H1 (cell line): Measurements from ENCODE around the gene GABRG3. TPM values are rescaled to one million over a fixed set of nuclear protein-coding genes. Genes with fewer than 3 reads are reported as not detected.

ENCODE experiments used
- CTCF ChIA-PET: fragments of 300-600 bp; sonication (Branson Sonifier 250); formaldehyde crosslinking; loops from one replicate; lab custom pipeline; 2021; ENCODE audit not compliant: partially characterized antibody; lab: Charles Lee
- POLR2A ChIA-PET: fragments of 300-600 bp; sonication (Branson Sonifier 250); formaldehyde crosslinking; loops from one replicate; lab custom pipeline; 2021; ENCODE audit warnings: inconsistent platforms; ENCODE audit not compliant: partially characterized antibody; lab: Charles Lee
- DNase-seq, 2 experiments: peaks; one replicate each; pipeline versions ENCODE4 v3.0.0 to v3.0.0-alpha.2; 2010 to 2022; ENCODE audit warnings: low spot score in 2 of 2, low read depth in 1 of 2, mixed read lengths in 1 of 2
- FAIRE-seq: peaks from 2 replicates; lab custom pipeline; 2011; peaks lifted over from hg19 to GRCh38; lab: Jason Lieb, UNC
- H2AFZ ChIP-seq: 2 replicates; pipeline ENCODE4 v1.8.1; 2012; ENCODE audit warnings: low read length, inconsistent platforms
- H2AK5ac ChIP-seq: 2 replicates; pipeline ENCODE4 v1.6.1; 2013; ENCODE audit warnings: low read depth, low read length
- H2BK120ac ChIP-seq: replicated peaks from 2 replicates; pipeline ENCODE3; 2013; ENCODE audit warnings: low read depth, low read length, inconsistent platforms
- H2BK12ac ChIP-seq: 2 replicates; pipeline ENCODE4 v1.6.1; 2013; ENCODE audit warnings: low read depth, low read length
- H2BK15ac ChIP-seq: 2 replicates; pipeline ENCODE4 v1.6.1; 2013; ENCODE audit warnings: low read length
- H2BK20ac ChIP-seq: 2 replicates; pipeline ENCODE4 v1.6.1; 2013; ENCODE audit warnings: low read length
- H2BK5ac ChIP-seq: 2 replicates; pipeline ENCODE4 v1.6.1; 2013; ENCODE audit warnings: low read depth, low read length
- H3K14ac ChIP-seq: 2 replicates; pipeline ENCODE4 v1.6.1; 2013; ENCODE audit warnings: inconsistent platforms; ENCODE audit not compliant: insufficient read length
- H3K18ac ChIP-seq: 2 replicates; pipeline ENCODE4 v1.6.1; 2013; ENCODE audit warnings: low read length; ENCODE audit errors: extremely low read depth
- H3K23ac ChIP-seq: 2 replicates; pipeline ENCODE4 v1.6.1; 2013; ENCODE audit warnings: inconsistent platforms; ENCODE audit not compliant: insufficient read length
- H3K23me2 ChIP-seq: 2 replicates; pipeline ENCODE4 v1.6.1; 2013; ENCODE audit warnings: low read depth, low read length
- H3K27ac ChIP-seq: 2 replicates; pipeline ENCODE4 v1.6.1; 2011; ENCODE audit warnings: low read depth, low read length, inconsistent platforms
- H3K27me3 ChIP-seq, 4 experiments: replicated peaks in 1 of 4; 1 replicate in 1 of 4; 2 replicates in 3 of 4; pipeline versions ENCODE4 v1.6.1 to v1.8.1; 2011 to 2013; ENCODE audit warnings: low read length in 3 of 4, mild to moderate bottlenecking in 3 of 4, inconsistent platforms in 2 of 4, mixed read lengths in 2 of 4, moderate library complexity in 1 of 4; ENCODE audit not compliant: control insufficient read depth in 3 of 4, insufficient read depth in 3 of 4; ENCODE audit errors: extremely low read depth in 1 of 4
- H3K36me3 ChIP-seq, 4 experiments: 2 replicates each; pipeline versions ENCODE4 v1.6.1 to v1.8.1; 2011 to 2013; ENCODE audit warnings: mild to moderate bottlenecking in 4 of 4, low read length in 3 of 4, moderate library complexity in 2 of 4, control low read depth in 1 of 4, inconsistent platforms in 1 of 4; ENCODE audit not compliant: insufficient read depth in 4 of 4, control insufficient read depth in 2 of 4
- H3K4ac ChIP-seq: replicated peaks from 2 replicates; pipeline ENCODE3; 2013; ENCODE audit warnings: low read length, low read depth, mixed read lengths, inconsistent platforms; ENCODE audit not compliant: insufficient read length
- H3K4me1 ChIP-seq, 4 experiments: replicated peaks in 1 of 4; 1 replicate in 1 of 4; 2 replicates in 3 of 4; pipeline versions ENCODE4 v1.6.1 to v1.8.1; 2011 to 2013; ENCODE audit warnings: low read length in 3 of 4, inconsistent platforms in 2 of 4, mixed read lengths in 1 of 4; ENCODE audit not compliant: insufficient read depth in 4 of 4, control insufficient read depth in 3 of 4
- H3K4me2 ChIP-seq, 2 experiments: 2 replicates each; pipeline versions ENCODE4 v1.6.1 to v1.8.1; 2011 to 2013; ENCODE audit warnings: low read depth in 2 of 2, low read length in 2 of 2, control low read depth in 1 of 2, inconsistent platforms in 1 of 2, mild to moderate bottlenecking in 1 of 2; ENCODE audit not compliant: insufficient read depth in 1 of 2
- H3K4me3 ChIP-seq, 4 experiments: fragments of 200-600, 300-600 bp in 1 of 4; sonication (generic), shearing (Covaris generic), sonication (Bioruptor Twin) in 1 of 4; 2 replicates each; pipeline versions ENCODE4 v1.5.1 to v1.8.1; 2011 to 2016; ENCODE audit warnings: low read length in 4 of 4, low read depth in 3 of 4, control low read depth in 2 of 4, inconsistent platforms in 2 of 4, mild to moderate bottlenecking in 2 of 4, mixed read lengths in 1 of 4, moderate library complexity in 1 of 4; ENCODE audit not compliant: insufficient read depth in 2 of 4; ENCODE audit errors: extremely low read depth in 1 of 4
- H3K56ac ChIP-seq: replicated peaks from 2 replicates; pipeline ENCODE3; 2013; ENCODE audit warnings: low read depth, mild to moderate bottlenecking, mixed read lengths, low read length, inconsistent platforms; ENCODE audit not compliant: insufficient read length
- H3K79me1 ChIP-seq: 2 replicates; pipeline ENCODE4 v1.6.1; 2013; ENCODE audit warnings: low read depth, low read length, control low read depth
- H3K79me2 ChIP-seq, 2 experiments: 2 replicates each; pipeline versions ENCODE4 v1.6.1 to v1.8.1; 2012 to 2013; ENCODE audit warnings: low read length in 2 of 2, mild to moderate bottlenecking in 2 of 2, inconsistent platforms in 1 of 2; ENCODE audit not compliant: insufficient read depth in 2 of 2, control insufficient read depth in 1 of 2
- H3K9ac ChIP-seq, 4 experiments: replicated peaks in 1 of 4; 1 replicate in 1 of 4; 2 replicates in 3 of 4; pipeline versions ENCODE4 v1.6.1 to v1.8.1; 2011 to 2013; ENCODE audit warnings: low read depth in 3 of 4, low read length in 3 of 4, control low read depth in 2 of 4, mild to moderate bottlenecking in 2 of 4, moderate library complexity in 2 of 4, inconsistent platforms in 1 of 4; ENCODE audit errors: extremely low read depth in 1 of 4
- H3K9me3 ChIP-seq, 2 experiments: 2 replicates each; pipeline versions ENCODE4 v1.6.1 to v1.8.1; 2012 to 2013; ENCODE audit warnings: mild to moderate bottlenecking in 2 of 2, moderate library complexity in 2 of 2, control low read depth in 1 of 2, inconsistent platforms in 1 of 2, low read depth in 1 of 2, low read length in 1 of 2, mixed read lengths in 1 of 2; ENCODE audit not compliant: insufficient read depth in 2 of 2
- H4K20me1 ChIP-seq, 2 experiments: replicated peaks in 1 of 2; 2 replicates each; pipeline versions ENCODE3 to v1.8.1; 2011 to 2013; ENCODE audit warnings: inconsistent platforms in 2 of 2, low read length in 2 of 2, mild to moderate bottlenecking in 1 of 2; ENCODE audit not compliant: insufficient read depth in 2 of 2, control insufficient read depth in 1 of 2
- H4K5ac ChIP-seq: 2 replicates; pipeline ENCODE4 v1.6.1; 2013; ENCODE audit warnings: low read length, low read depth, mixed read lengths, inconsistent platforms; ENCODE audit not compliant: insufficient read length
- H4K8ac ChIP-seq: 2 replicates; pipeline ENCODE4 v1.8.0; 2013; ENCODE audit warnings: mild to moderate bottlenecking, moderate library complexity, low read length, inconsistent platforms; ENCODE audit not compliant: insufficient read depth; ENCODE audit errors: extremely low read depth
- H4K91ac ChIP-seq: replicated peaks from 2 replicates; pipeline ENCODE3; 2013; ENCODE audit warnings: low read length, mixed read lengths, inconsistent platforms; ENCODE audit not compliant: insufficient read length
- BACH1 ChIP-seq: IDR thresholded peaks from 2 replicates; pipeline ENCODE4 v1.6.1; 2012; ENCODE audit warnings: low read length, improper control_type of control experiment
- CHD2 ChIP-seq: IDR thresholded peaks from 2 replicates; pipeline ENCODE4 v1.6.1; 2012; ENCODE audit warnings: low read length, improper control_type of control experiment
- EGR1 ChIP-seq: IDR thresholded peaks from 2 replicates; pipeline ENCODE4 v1.6.1; 2011; ENCODE audit warnings: low read depth, low read length, borderline replicate concordance
- GABPA ChIP-seq: IDR thresholded peaks from 2 replicates; pipeline ENCODE4 v1.6.1; 2011; ENCODE audit warnings: mild to moderate bottlenecking, low read length, moderate library complexity, borderline replicate concordance; ENCODE audit not compliant: insufficient read depth
- JUND ChIP-seq: IDR thresholded peaks from 2 replicates; pipeline ENCODE4 v1.6.1; 2011; ENCODE audit warnings: mild to moderate bottlenecking, improper control_type of control experiment, low read length
- NRF1 ChIP-seq: IDR thresholded peaks from 2 replicates; pipeline ENCODE4 v1.6.1; 2011; ENCODE audit warnings: mild to moderate bottlenecking, low read depth, low read length, improper control_type of control experiment
- PHF8 ChIP-seq: fragments of 200-600 bp; sonication (generic); conservative IDR thresholded peaks from 2 replicates; pipeline ENCODE4 v1.7.1; 2012; ENCODE audit warnings: low read depth, mild to moderate bottlenecking, inconsistent platforms, low read length, moderate library complexity
- SIN3A ChIP-seq, 2 experiments: IDR thresholded peaks in 1 of 2; conservative IDR thresholded peaks in 1 of 2; 2 replicates each; pipeline ENCODE4 v1.6.1; 2011 to 2012; ENCODE audit warnings: low read length in 2 of 2, improper control_type of control experiment in 1 of 2, low read depth in 1 of 2, mild to moderate bottlenecking in 1 of 2
- SIX5 ChIP-seq: IDR thresholded peaks from 2 replicates; pipeline ENCODE4 v1.6.1; 2011; ENCODE audit warnings: mild to moderate bottlenecking, low read depth, low read length
- SP2 ChIP-seq: IDR thresholded peaks from 2 replicates; pipeline ENCODE4 v1.6.1; 2012; ENCODE audit warnings: mild to moderate bottlenecking, low read length, inconsistent platforms
- SRF ChIP-seq: IDR thresholded peaks from 2 replicates; pipeline ENCODE4 v1.6.1; 2011; ENCODE audit warnings: mild to moderate bottlenecking, low read depth, low read length, moderate library complexity
- TCF12 ChIP-seq: IDR thresholded peaks from 2 replicates; pipeline ENCODE4 v1.6.1; 2011; ENCODE audit warnings: low read depth, mild to moderate bottlenecking, low read length
- TEAD4 ChIP-seq: IDR thresholded peaks from 2 replicates; pipeline ENCODE4 v1.6.1; 2012; ENCODE audit warnings: low read depth, low read length, inconsistent platforms, mixed read lengths
- WGBS, 2 experiments: shearing (Covaris generic) in 1 of 2; methylation state at CpG; one replicate each; pipeline versions ENCODE4 v1.1.6 to v1.1.7; 2013 to 2015; ENCODE audit warnings: low lambda C conversion rate in 2 of 2, mixed read lengths in 2 of 2, inconsistent platforms in 1 of 2, low coverage in 1 of 2, missing lambda C conversion rate in 1 of 2; ENCODE audit not compliant: insufficient replicate concordance in 2 of 2, insufficient coverage in 1 of 2, insufficient read length in 1 of 2; ENCODE audit errors: extremely low coverage in 1 of 2, missing lambda C conversion rate in 1 of 2; 5-methylcytosine and 5-hydroxymethylcytosine counted together
- polyA plus RNA-seq, 7 experiments: library from polyadenylated mRNA; depleted of rRNA in 3 of 7; stranded (reverse) in 5 of 7; unstranded in 2 of 7; fragments of >200 nt in 5 of 7; fragments of 200-250 nt in 2 of 7; gene quantifications; 1 replicate in 5 of 7; 2 replicates in 1 of 7; 4 replicates in 1 of 7; pipeline versions ENCODE4 v1.2.1 to v1.2.3, GENCODE V29; 2011 to 2013; ENCODE audit warnings: missing spikeins in 2 of 7, mixed read lengths in 2 of 7
- total RNA-seq: library from RNA; stranded (reverse); fragmentation: NEBNext Ultra II Directional; extraction: Animal tissue kit (Norgen Biotek cat#: 25700); gene quantifications from 2 replicates; pipeline ENCODE4 v1.2.1, GENCODE V29; 2021
- TF ChIP-seq, protein P1 (sequence below): IDR thresholded peaks from 2 replicates; pipeline ENCODE4 v1.6.1; 2011; ENCODE audit warnings: low read depth, mild to moderate bottlenecking, low read length; ENCODE audit not compliant: insufficient read depth
- TF ChIP-seq, protein P2 (sequence below): IDR thresholded peaks from 2 replicates; pipeline ENCODE4 v1.6.1; 2012; ENCODE audit warnings: inconsistent platforms

GABRG3 gene
- total and polyA plus RNA-seq, 2 of the 8 experiments (the other 6 are each of a cell fraction or from before 2014, with no cell fraction given), result 0.17 to 0.80 TPM

DNA sequence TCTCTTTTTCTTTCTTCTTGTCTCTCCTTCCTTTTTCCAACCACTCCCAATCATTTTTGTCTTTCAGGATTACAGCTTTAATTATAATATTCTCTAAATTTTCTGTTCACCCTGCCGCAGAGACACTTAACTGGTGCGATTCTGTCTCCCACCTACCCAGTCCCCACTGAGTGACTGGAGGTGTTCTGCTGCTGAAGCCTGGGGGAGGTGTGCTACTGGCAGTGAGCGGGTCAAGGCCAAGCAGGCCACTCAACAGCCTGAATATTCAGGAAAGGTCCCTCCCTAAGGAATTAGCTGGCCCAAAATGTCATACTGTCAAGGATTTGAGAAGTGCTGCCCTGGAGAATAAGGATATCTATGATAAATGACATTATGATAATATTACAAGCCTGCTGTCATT is 126.5 kb downstream of the GABRG3 start:
- no peak overlapping the region for H2BK20ac ChIP-seq
- H4K20me1 ChIP-seq, result no peaks in the 10 kb centered on the region
- no peak overlapping the region for H2BK15ac ChIP-seq
- FAIRE-seq, result no peak
- H4K5ac ChIP-seq, result no peak overlapping the region
- no peaks in the 10 kb centered on the region for H3K27me3 ChIP-seq
- H2BK120ac ChIP-seq, result no peak overlapping the region
- no peaks in the 10 kb centered on the region for H3K79me1 ChIP-seq
- H3K18ac ChIP-seq, result no peak overlapping the region
- no peak overlapping the region for H2BK12ac ChIP-seq
- H3K9me3 ChIP-seq, result no peaks in the 10 kb centered on the region
- H3K4me1 ChIP-seq, result peaks cover 0 to 5% (median 3%) of the 10 kb centered on the region in 4 experiments; a peak in 2 of 7 replicates
- 90% methylated on average over 3 of the region's 3 CpGs; no CpG with 5 or more reads in 1 of the 2 experiments for WGBS, 2 experiments
- no peak overlapping the region for H3K4me2 ChIP-seq
- no peaks in the 10 kb centered on the region for H3K36me3 ChIP-seq
- no peak overlapping the region for H2AFZ ChIP-seq
- no peak overlapping the region for H3K14ac ChIP-seq
- POLR2A ChIA-PET, result no interaction called here
- H4K8ac ChIP-seq, result no peak overlapping the region
- no peaks in the 10 kb centered on the region for H3K23me2 ChIP-seq
- no peak overlapping the region for H3K23ac ChIP-seq
- no peak for DNase-seq
- no peak overlapping the region for H2AK5ac ChIP-seq
- no peaks in the 10 kb centered on the region for H3K79me2 ChIP-seq
- no peak overlapping the region for H3K9ac ChIP-seq
- H3K56ac ChIP-seq, result no peak overlapping the region
- CTCF ChIA-PET, result interaction anchor here (0.5 to 1.2 kb wide), 4 partner anchors 10 to 1589 kb away, joined by 3 read pairs; no protein-coding TSS in a partner anchor
- no peak overlapping the region for H4K91ac ChIP-seq
- H2BK5ac ChIP-seq, result no peak overlapping the region
- H3K4ac ChIP-seq, result no peak overlapping the region
- H3K4me3 ChIP-seq, result no peak overlapping the region
- no peak overlapping the region for H3K27ac ChIP-seq
- TF ChIP-seq SP2 (no peak), TCF12 (no peak), PHF8 (no peak), BACH1 (no peak), NRF1 (no peak), SIX5 (no peak), EGR1 (no peak), SIN3A (conservative IDR thresholded peaks at IDR 0.05 in 1 of 2, IDR thresholded peaks at IDR 0.05 in 1 of 2; ENCODE audit: low read depth in 1 of 2, low read length in 2 of 2) (no peak), GABPA (no peak), CHD2 (no peak), SRF (no peak), JUND (no peak), TEAD4 (no peak)
- TF ChIP-seq, protein P1, sequence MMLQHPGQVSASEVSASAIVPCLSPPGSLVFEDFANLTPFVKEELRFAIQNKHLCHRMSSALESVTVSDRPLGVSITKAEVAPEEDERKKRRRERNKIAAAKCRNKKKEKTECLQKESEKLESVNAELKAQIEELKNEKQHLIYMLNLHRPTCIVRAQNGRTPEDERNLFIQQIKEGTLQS, result no peak
- TF ChIP-seq, protein P2, sequence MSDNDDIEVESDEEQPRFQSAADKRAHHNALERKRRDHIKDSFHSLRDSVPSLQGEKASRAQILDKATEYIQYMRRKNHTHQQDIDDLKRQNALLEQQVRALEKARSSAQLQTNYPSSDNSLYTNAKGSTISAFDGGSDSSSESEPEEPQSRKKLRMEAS, result no peak
